Suprapubic skin (tissue), 4 donors: Measurements from ENCODE around the gene ASB3. TPM values are rescaled to one million over a fixed set of nuclear protein-coding genes. Genes with fewer than 3 reads are reported as not detected.

Source experiments
- DNase-seq, 2 donors: peaks; one replicate each; pipeline ENCODE4 v3.0.0-alpha.2; 2019; ENCODE audit warnings: low spot score in 2 of 2
- H3K27ac ChIP-seq: fragments of 200-600 bp; sonication (generic); one replicate; pipeline ENCODE4 v1.5.1; 2019
- H3K27me3 ChIP-seq: fragments of 200-600 bp; sonication (generic); one replicate; pipeline ENCODE4 v1.5.1; 2019
- H3K36me3 ChIP-seq: fragments of 200-600 bp; sonication (generic); one replicate; pipeline ENCODE4 v1.5.1; 2019
- H3K4me1 ChIP-seq: fragments of 200-600 bp; sonication (generic); one replicate; pipeline ENCODE4 v1.5.1; 2019
- H3K4me3 ChIP-seq: fragments of 200-600 bp; sonication (generic); one replicate; pipeline ENCODE4 v1.5.1; 2019; ENCODE audit warnings: mild to moderate bottlenecking
- H3K9me3 ChIP-seq: fragments of 200-600 bp; sonication (generic); one replicate; pipeline ENCODE4 v1.5.1; 2019
- CTCF ChIP-seq, 2 donors: fragments of 200-600 bp in 1 of 2; fragments of 450-650 bp in 1 of 2; sonication (generic) in 1 of 2; IDR thresholded peaks; one replicate each; pipeline ENCODE4 v1.5.1; 2016 to 2019; ENCODE audit warnings: antibody characterized with exemption in 2 of 2, mild to moderate bottlenecking in 1 of 2, moderate library complexity in 1 of 2
- EP300 ChIP-seq: sonication (generic); formaldehyde crosslinking; IDR thresholded peaks from one replicate; pipeline ENCODE4 v1.6.1; 2017; ENCODE audit warnings: antibody characterized with exemption
- POLR2A ChIP-seq, 2 donors: fragments of 450-650 bp; IDR thresholded peaks; one replicate each; pipeline ENCODE4 v1.6.1; 2017; ENCODE audit warnings: antibody characterized with exemption in 2 of 2, mild to moderate bottlenecking in 2 of 2, moderate library complexity in 2 of 2
- POLR2AphosphoS5 ChIP-seq, 3 donors: sonication (generic); formaldehyde crosslinking; IDR thresholded peaks; one replicate each; pipeline ENCODE4 v1.6.1; 2017; ENCODE audit warnings: antibody characterized with exemption in 3 of 3
- WGBS: methylation state at CpG from one replicate; pipeline ENCODE4 v1.1.5; 2018; 5-methylcytosine and 5-hydroxymethylcytosine counted together
- total RNA-seq, 4 donors: library from RNA; depleted of rRNA; stranded (reverse); fragments of >200 nt; gene quantifications; one replicate each; pipeline ENCODE4 v1.1.0, GENCODE V29; 2016

The ASB3 gene
- total RNA-seq, 4 donors from 2014 or later: 9.8 to 28.8 (median 12.6) TPM

DNA sequence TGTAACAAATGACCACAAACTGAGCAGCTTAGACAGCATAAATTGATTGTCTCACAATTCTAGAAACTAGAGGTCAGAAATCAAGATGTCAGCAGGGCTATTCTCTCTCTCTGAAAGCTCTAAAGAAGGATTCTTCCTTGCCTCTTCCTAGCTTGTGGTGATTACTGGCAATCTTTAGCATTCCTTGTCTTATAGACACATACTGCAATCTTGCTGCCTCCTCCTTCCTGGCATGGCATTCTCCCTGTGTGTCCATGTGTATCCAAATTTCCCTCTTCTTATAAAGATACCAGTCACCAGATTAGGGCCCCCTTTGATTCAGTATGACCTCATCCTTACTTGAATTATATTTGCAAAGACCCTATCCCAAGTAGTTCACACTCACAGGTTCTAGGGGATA is 2.3 kb downstream of the ASB3 start:
- Histone ChIP-seq H3K4me1 (peaks cover 41% of the 10 kb centered on the region), H3K27me3 (no peaks in the 10 kb centered on the region), H3K27ac (no peak overlapping the region), H3K4me3 (no peak overlapping the region), H3K36me3 (no peaks in the 10 kb centered on the region), H3K9me3 (no peaks in the 10 kb centered on the region)
- no peak for TF ChIP-seq EP300
- no peak for TF ChIP-seq POLR2A (IDR thresholded peaks at IDR 0.05)
- TF ChIP-seq POLR2AphosphoS5 (IDR thresholded peaks at IDR 0.05): no peak
- no peak for TF ChIP-seq CTCF (IDR thresholded peaks at IDR 0.05)
- no peak for DNase-seq

- WGBS: 83% methylated on average over 8 of the region's 8 CpGs
- Histone ChIP-seq H3K4me3 (no peak overlapping the region), H3K4me1 (peaks cover 28% of the 10 kb centered on the region), H3K36me3 (no peaks in the 10 kb centered on the region), H3K27me3 (no peaks in the 10 kb centered on the region), H3K9me3 (no peaks in the 10 kb centered on the region), H3K27ac (no peak overlapping the region)
- DNase-seq: no peak
- TF ChIP-seq EP300 (no peak), CTCF (IDR thresholded peaks at IDR 0.05) (no peak), POLR2AphosphoS5 (IDR thresholded peaks at IDR 0.05) (no peak), POLR2A (IDR thresholded peaks at IDR 0.05) (no peak)
Measured at GRCh38 chr2:53782676-53783075, 4.1 kb downstream of the ASB3 start.

GRCh38 chr2:53780056-53780455 is 6.7 kb downstream of the ASB3 start:
- H3K36me3 ChIP-seq: no peaks in the 10 kb centered on the region
- no peak for DNase-seq
- H3K4me1 ChIP-seq: peaks cover 15% of the 10 kb centered on the region
- no peaks in the 10 kb centered on the region for H3K9me3 ChIP-seq
- H3K27me3 ChIP-seq: no peaks in the 10 kb centered on the region
- TF ChIP-seq EP300: no peak
- no peak for TF ChIP-seq CTCF (IDR thresholded peaks at IDR 0.05)
- no peak for TF ChIP-seq POLR2A (IDR thresholded peaks at IDR 0.05)
- TF ChIP-seq POLR2AphosphoS5 (IDR thresholded peaks at IDR 0.05): no peak
- H3K27ac ChIP-seq: no peak overlapping the region
- no peak overlapping the region for H3K4me3 ChIP-seq
- 94% methylated on average over 4 of the region's 4 CpGs for WGBS

GRCh38 chr2:53778536-53779162 is 8.1 kb downstream of the ASB3 start:
- Histone ChIP-seq H3K4me1 (peaks cover under 1% of the 10 kb centered on the region), H3K4me3 (no peak overlapping the region)
- TF ChIP-seq POLR2A (IDR thresholded peaks at IDR 0.05): no peak
- TF ChIP-seq CTCF (IDR thresholded peaks at IDR 0.05): no peak
- TF ChIP-seq EP300: no peak
- no peak for TF ChIP-seq POLR2AphosphoS5 (IDR thresholded peaks at IDR 0.05)

GRCh38 chr2:53777134-53777533 is 9.6 kb downstream of the ASB3 start:
- no peak for DNase-seq
- no peaks in the 10 kb centered on the region for H3K9me3 ChIP-seq
- WGBS: 44% methylated on average over 1 of the region's 1 CpG

More at GRCh38 chr2:53778536-53779162, 8.1 kb downstream of the ASB3 start:
- no peaks in the 10 kb centered on the region for H3K27me3 ChIP-seq
- H3K9me3 ChIP-seq: no peaks in the 10 kb centered on the region
- WGBS: 85% methylated on average over 5 of the region's 5 CpGs
- no peak overlapping the region for H3K27ac ChIP-seq
- H3K36me3 ChIP-seq: no peaks in the 10 kb centered on the region
- no peak for DNase-seq

More at GRCh38 chr2:53777134-53777533, 9.6 kb downstream of the ASB3 start:
- no peaks in the 10 kb centered on the region for H3K36me3 ChIP-seq
- H3K4me1 ChIP-seq: no peaks in the 10 kb centered on the region
- H3K4me3 ChIP-seq: no peak overlapping the region
- no peaks in the 10 kb centered on the region for H3K27me3 ChIP-seq
- TF ChIP-seq CTCF (IDR thresholded peaks at IDR 0.05): no peak
- no peak for TF ChIP-seq POLR2AphosphoS5 (IDR thresholded peaks at IDR 0.05)
- TF ChIP-seq POLR2A (IDR thresholded peaks at IDR 0.05): no peak
- TF ChIP-seq EP300: no peak
- H3K27ac ChIP-seq: no peak overlapping the region
